GM21423 (cell line): ENCODE measurements around the gene PRPF4.
"Not testable (repeated sequence)": the region's sequence is repeated elsewhere in the genome, so short reads cannot be mapped to it uniquely, and the experiment has no call there.

Source experiments
- ATAC-seq: cut with Tn5 transposase; IDR thresholded peaks from one replicate; pipeline ENCODE4 v1.9.1; 2021; ENCODE audit warnings: mild to moderate bottlenecking, moderate library complexity; ENCODE audit not compliant: unreplicated experiment

The PRPF4 gene

DNA sequence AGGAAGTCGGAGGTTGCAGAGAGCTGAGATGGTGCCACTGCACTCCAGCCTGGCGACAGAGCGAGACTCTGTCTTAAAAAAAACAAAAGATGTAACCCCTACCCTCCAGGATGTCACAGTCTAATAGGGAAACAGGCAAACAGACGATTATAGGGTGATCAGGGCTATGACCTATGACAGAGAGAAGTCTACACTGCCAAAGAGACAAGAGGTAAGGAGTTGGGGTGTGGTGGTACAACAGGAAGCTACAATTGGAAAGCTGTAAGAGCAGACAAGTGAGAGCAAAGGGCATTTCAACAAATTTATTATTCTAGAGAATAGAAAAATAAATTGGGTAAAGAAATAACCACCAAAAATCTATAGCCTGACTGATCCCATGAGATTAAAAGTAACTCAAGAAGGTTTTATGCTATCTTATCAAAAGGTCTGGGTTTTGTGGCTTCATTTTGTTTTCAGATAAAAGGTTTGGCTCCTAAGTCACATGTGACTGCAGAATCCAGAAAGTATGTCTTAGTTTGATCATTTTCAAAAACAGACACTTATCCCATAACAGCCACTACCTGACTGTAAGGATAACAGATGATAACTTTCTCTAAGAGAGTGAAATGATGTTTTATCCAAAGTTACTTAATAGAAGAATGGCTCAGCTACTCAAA, 7.4 kb upstream of the PRPF4 start:
- ATAC-seq = no peak

DNA sequence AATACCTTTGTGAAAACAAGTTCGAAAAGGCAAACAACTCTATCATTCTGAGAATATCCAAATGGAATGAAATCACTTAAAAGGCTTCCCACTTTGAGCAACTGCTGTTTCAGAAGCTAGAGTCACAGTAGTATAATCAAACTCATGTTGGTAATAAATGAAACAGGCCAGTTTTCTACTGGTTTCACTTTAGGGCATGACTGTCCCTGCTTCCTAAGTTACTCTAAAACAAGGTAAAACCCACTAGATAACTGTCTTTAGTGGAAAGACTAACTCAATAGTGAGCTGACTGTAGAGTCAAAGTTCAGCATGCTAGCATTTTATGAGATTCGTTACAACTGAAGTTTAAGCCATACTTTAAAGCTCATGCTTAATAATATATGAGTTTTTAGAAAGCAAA, 6.1 kb upstream of the PRPF4 start:
- ATAC-seq = no peak

- no peak for ATAC-seq
Observed at GRCh38 chr9:113269871-113270270, 5.6 kb upstream of the PRPF4 start.

GRCh38 chr9:113274474-113275156, 843 bp upstream of the PRPF4 start:
- peak; percentile 5 for ATAC-seq

DNA sequence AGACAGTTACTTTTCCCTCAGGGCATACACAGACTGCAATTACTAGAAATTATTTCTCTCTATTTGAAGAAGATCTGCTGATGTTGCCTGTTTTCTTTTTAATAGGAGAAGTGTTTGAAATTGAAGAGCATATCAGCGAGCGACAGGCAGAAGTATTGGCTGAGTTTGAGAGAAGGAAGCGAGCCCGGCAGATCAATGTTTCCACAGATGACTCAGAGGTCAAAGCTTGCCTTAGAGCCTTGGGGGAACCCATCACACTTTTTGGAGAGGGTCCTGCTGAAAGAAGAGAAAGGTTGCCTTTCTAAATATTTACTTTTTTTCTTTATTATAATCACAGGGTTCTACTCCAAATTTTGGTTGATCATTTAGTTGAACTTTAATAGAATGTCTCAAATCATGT, 3.4 kb downstream of the PRPF4 start:
- ATAC-seq = no peak

GRCh38 chr9:113281356-113281755, 5.9 kb downstream of the PRPF4 start:
- no peak for ATAC-seq

- ATAC-seq = no peak
Observed at GRCh38 chr9:113289091-113289490, 13.6 kb downstream of the PRPF4 start.

- no peak for ATAC-seq
Observed at GRCh38 chr9:113290052-113290607, 14.7 kb downstream of the PRPF4 start.

- ATAC-seq = no peak
Observed at GRCh38 chr9:113293285-113293878, 17.9 kb downstream of the PRPF4 start.

- ATAC-seq = not testable (repeated sequence)
Observed at GRCh38 chr9:113296247-113296646, 20.8 kb downstream of the PRPF4 start.

DNA sequence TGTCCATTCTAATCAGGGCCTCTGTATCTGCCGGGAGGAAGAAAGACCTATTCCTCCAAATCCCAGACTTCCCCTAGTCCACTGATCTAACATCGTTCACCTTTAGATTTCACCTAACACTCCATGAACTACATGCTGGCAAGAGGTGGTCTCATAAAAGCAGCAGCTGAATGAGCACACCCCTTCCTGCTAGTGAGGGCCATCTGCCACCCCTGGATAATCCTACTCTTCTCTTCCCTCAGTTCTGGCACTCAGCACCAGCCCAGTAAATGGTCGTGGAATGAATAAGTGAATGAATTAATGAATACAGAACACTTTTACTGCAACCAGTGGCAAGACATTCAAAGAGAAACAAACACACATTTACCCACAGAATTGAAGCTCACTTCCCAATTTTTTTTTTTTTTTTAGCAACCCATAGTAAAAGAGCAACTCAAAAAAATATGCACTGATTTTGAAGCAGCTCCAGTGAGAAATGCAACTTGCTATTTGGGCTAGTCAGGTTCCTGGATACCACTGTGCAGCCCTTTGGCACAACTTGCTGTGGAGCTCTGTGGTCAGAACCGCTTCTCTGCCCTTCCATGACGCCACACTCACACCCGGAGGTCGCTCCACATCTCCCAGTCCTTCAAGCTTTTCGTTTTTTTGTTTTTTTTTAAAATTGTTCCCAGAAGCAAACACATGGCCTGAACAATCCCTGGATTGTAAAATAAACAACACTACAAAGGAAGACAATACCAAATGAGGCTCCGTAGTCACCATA, 21.5 kb downstream of the PRPF4 start:
- ATAC-seq = no peak

- ATAC-seq = no peak
Observed at GRCh38 chr9:113298311-113298710, 22.9 kb downstream of the PRPF4 start.

GRCh38 chr9:113298924-113299770, 23.7 kb downstream of the PRPF4 start:
- ATAC-seq = no peak

DNA sequence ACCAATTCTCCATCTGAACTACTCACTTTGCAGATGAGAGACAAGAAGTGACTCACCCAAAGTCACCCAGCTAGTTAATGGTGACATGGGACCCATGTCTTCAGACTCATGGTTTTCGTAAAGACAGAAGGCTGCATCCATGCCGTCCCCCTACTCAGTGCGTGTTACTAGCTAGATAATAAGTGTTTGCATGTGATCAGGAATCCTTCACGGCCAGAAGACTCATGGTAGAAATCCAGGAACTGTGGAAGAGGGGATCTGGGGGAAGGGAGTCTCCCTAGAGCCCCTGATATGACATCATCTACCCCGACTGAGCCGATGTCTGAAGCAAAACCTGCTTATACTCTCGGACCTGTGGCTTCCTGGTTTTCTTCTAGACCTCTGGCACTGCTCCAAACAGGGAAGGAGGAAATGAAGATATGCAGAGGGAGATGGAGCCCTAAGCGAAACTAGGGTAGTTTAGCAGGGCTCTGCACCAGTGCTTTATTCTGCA, 24.4 kb downstream of the PRPF4 start:
- ATAC-seq = no peak

DNA sequence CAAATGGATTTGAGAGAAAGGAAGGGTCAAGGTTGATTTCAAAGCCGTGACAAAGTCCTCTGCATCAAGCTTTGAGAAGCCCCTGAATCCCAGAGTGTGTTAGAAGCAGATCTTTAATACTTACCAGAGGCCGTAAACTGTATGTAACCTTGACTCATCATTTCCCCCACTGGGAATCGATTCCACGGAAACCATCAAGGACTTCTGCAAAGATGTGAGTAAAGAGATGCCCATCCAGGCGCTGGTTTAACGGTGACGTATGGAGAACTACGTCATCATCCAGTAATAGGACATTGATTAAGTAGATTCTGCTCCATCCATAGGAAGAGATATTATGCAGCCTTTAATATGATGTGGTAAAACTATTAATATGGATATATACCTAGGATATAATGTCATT, 26.1 kb downstream of the PRPF4 start:
- no peak for ATAC-seq

GRCh38 chr9:113302792-113303418, 27.4 kb downstream of the PRPF4 start, which contains the start of gene RNF183:
Gene RNF183 (minus strand): TSS chr9:113303376. CDS start chr9:113298184, 5,192 bp downstream.
- no peak for ATAC-seq

DNA sequence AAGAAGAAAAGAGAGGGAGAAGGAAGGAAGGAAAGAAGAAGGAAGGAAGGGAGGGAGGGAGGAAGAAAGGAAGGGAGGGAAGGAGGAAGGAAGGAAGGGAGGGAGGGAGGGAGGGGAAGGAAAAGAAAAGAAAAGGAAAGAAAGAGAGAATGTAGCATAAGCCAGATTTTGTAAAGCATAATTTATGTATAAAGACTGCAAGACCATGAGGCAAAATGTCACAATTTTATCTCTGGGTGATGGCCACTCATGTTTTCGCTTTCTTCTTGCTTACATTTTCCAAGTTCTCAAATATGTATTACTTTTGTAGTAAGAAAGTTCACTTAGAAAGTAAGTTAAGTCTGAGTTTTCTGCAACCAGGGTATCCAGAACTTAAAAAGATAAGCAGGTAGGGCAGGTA, 31.1 kb downstream of the PRPF4 start:
- ATAC-seq = no peak

- no peak for ATAC-seq
Observed at GRCh38 chr9:113307396-113307975, 32.0 kb downstream of the PRPF4 start.

DNA sequence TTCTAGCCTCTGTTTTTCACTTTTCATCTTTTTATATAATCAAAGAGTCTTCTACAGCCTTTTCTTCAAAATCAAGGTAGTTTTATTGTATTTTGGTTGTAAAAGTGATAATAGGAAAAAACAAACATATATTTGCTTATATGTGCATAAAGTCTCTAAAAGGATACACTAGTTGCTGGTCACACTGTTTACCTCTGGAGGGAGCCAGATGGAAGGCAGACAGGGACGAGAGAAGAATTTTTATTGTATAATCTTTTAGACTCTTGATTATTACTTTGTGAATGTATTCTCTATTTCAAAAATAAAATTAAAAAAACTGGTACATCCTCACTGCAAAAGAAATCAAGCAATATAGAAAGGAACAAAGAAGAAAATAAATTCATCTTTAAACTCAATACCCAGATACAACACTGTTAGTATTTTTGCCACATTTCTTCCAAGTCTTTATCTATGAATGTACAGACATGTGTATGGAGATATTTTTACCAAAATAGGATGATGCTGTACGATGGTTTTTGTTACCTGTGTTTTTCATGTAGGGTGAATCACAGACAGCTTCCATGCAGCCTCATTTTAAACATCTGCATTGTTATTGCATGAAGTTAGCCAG, 33.9 kb downstream of the PRPF4 start:
- no peak for ATAC-seq
